NCI-H460 (cell line): ENCODE measurements around the gene RANBP3. TPM values are rescaled to one million over a fixed set of nuclear protein-coding genes. Genes with fewer than 3 reads are reported as not detected.
"Not testable (repeated sequence)": the region's sequence is repeated elsewhere in the genome, so short reads cannot be mapped to it uniquely, and the experiment has no call there.

Experiments
- DNase-seq: peaks from one replicate; pipeline ENCODE4 v3.0.0-alpha.2; 2016; ENCODE audit warnings: low read depth; ENCODE audit errors: extremely low read depth
- total RNA-seq: library from RNA; depleted of rRNA; stranded (reverse); fragments of >200 nt; shearing (Covaris generic); gene quantifications from 2 replicates; pipeline ENCODE4 v1.2.3, GENCODE V29; 2014

Gene RANBP3
- total RNA-seq, 1 experiment from 2014 or later, result 32.5 TPM

DNA sequence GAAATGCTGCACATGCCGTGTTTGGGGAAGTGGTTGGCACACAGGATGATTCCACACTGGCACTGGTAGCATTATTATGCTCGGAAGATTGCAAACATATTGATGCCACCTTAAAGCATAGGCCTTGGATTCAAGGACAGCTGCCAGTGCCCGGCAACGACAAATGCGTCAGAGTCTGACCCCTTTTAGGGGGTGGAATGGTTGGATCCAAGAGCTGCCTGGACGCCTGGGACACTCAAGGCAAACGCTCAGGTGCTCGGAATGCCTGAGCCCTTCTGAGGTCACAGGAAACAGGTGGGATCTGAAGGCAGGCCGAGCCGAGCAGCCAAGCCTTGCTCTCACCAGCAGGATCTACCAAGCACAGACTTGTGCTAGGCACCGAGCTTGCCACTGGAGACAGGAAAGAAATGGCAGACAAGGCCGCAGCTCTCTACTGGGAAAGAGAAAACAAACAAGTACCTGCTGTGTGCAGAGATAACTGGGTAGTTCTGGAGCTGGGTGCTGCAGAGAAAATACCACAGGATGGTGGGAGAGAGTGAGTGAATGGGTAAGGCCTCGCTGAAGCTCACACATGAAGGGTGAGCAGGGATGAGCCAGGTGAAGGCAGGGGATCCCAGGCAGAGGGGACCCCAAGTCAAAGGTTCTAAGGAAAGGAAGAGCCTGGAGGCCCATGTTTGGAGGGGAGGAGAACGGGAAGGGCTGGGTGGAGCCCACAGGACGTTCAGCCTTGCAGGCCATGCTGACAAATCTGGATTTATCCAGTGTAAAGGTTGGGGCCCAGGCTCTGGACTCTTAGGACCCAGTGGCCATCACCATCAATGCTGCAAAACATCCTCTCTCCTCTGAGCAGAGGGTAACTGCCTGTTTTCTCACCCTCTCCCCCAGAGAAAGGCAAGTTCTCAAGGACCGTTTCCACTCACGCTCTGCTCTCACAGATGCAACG is 9.2 kb downstream of the RANBP3 start:
- DNase-seq, result no peak

DNA sequence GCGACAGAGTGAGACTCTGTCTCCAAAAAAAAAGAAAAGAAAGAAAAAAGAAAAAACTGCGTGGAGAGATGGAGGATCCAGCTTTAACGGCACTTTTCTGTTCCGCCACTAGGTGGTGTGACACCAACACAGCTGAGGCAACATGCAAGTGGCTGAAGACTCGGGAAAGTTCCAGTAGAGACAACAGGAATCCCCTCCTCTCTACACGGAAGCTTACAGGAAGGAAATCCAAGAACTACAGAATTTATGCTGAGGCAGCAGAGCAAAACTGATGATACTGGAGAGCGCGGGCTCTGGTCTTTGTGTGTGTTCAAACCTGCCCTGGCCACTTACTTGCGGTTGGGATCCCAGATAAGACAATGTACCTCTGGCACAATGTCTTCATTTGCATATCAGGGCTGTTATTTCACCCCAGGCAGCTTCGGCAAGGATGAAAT is 9.9 kb downstream of the RANBP3 start:
- peak; percentile 40 for DNase-seq

GRCh38 chr19:5967571-5967970 is 10.4 kb downstream of the RANBP3 start:
- DNase-seq, result no peak

GRCh38 chr19:5966941-5967340 is 11.0 kb downstream of the RANBP3 start:
- DNase-seq, result no peak

DNA sequence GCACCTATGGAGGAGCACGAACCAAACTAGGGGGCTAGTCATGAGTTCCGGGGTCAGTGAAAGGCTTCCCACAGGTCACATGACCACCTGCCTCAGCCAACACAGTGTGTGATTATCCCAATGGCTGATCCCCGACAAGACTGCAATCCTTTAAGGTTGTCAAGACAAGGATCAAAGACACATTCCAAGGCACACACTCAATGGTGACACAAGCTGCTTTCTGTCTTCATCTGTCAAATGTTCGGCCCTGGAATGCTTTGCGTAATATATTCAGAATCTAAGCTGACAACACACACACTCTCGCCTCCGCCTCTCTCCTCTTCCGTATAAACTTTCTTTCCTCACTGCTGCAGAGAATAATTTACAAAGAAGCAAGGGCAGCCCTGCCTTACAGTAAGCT is 11.7 kb downstream of the RANBP3 start:
- no peak for DNase-seq

DNA sequence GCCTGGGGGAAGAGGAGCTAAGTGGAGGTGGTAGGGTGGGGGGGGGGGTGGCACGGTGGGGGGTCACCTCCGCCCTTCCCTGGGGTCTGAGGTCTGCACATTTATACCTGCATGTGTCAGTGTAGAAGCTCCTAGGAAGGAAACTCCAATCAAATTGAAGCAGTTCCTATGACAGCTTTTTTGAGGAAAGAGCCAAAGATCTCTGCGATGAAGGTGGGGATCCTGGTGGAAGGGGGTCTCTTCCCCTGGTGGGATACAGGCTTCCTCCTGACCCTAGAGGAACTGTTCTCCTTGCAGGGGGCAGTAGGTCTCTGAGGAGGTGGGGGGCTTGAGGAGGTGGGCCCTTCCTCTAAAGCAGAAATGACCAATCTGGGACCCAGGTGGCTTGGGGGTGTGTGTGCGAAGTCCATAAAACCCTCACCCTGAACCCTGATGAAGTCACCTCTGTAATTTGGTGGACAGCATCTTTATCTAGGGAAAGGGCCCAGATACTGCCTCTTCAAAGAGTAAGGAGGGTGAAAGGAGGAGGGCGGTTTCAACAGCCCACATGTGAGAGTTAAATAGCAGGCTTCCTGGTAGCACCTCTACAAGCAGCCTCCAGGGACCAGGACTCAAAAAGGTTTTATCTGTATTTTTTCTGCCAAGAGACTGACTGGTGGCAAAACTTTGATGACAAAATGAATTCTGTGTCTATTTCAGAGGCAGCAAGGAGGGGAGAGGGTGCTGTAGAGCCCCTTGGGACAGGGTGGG is 12.9 kb downstream of the RANBP3 start:
- DNase-seq, result no peak

- no peak for DNase-seq
Observed at GRCh38 chr19:5963855-5964254, 14.1 kb downstream of the RANBP3 start.

GRCh38 chr19:5963259-5963658 is 14.7 kb downstream of the RANBP3 start:
- not testable (repeated sequence) for DNase-seq

DNA sequence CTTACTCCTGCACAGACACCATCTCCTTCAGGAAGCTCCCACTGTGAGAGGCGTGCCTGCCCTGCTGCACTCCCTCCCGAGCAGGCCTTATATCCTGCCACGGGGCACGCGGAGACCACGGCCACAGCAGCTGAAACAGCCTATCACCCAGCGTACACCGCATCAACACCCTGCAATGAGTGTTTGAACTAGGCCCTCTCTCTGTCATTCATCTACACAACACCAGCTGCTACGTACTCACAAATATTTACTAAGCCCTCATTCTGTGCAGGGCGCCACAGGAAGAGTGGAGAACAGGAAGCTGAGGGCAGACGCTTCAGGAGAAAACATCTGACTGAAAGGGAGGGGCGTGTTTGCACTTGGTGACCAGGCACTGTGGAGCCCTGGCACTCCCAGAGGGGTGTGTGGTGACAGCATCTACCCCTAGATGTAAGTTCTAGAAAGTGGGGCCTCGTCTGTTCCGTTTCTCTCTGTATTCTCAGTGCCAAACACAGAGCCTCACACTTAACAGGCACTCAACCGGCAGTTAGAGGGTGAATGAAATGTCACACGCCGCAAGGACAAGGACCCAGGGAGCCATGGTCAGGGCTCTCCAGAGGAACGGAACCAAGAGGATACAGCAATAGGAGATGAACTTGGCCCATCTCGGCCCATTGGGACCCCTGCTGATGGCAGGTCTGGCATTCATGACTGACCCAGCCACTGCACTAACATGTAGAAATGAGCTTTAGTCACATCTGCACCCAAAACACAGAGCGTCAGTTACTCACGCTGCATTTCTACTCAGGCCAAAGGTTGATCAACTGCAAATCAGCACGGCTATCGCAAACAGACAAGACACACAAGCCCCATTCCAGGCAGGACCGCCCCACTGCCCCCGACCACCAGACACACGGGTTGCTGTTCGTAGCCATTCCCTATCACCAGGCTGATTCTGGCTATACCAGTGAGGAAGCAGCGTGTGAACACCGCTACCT is 15.7 kb downstream of the RANBP3 start:
- DNase-seq, result no peak

DNA sequence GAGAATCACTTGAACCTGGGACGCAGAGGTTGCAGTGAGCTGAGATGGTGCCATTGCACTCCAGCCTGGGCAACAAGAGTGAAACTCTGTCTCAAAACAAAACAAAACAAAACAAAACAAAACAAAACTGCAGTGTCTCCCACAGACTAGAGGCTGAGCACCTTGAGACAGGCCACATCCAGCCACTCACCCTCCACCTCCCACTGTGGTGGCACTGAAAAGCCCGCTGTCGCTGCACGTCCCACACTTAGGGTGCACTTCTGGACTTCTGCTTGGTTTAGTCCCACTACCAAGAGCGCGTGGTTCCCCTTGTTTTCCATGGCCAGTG is 16.3 kb downstream of the RANBP3 start:
- not testable (repeated sequence) for DNase-seq

DNA sequence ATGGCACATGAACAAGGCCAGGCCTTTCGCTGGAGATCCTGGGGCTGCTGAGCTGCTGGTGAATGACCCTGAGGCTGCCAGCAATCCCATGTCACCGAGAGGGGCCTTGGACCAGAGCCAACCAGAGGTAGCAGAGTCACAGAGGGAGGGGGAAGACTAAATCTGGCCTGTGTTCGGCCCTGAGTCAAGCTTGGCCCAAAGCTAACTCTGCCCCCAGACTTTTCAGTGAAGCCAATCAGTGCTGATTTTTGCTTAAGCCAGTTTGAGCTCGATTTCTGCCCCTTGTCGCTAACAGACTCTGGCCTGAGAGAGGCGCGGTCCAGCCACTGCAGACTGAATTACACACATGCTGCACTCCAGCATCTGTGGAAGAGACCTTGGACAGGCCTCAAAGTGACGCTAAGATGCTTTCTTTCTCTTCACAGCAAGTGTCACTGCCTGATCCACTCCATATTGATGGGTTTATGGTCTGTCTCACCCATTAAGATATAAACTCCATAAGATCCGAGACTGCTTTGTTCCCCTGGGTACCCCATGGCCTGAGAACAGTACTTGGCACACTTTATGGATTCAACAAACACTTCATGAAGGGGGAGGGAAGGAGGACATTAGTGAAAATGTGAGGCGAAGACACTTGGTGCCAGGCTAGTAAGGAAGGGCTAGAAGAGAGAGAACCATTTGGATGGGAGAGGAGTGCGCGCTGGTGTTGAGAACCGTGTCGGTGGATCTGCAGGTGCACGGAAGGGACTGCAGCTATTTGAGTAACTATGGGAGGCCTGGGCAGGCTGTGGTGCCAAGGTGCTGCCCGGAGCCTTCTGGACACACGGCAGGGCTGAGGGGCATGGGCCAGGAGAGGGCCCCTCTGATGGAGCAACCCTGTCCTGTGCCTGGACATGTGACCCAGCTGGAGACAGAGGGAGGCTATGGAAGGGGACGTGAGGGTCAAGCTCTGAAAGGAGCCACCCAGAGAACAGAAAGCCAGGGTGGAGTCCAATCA is 17.6 kb downstream of the RANBP3 start:
- DNase-seq, result no peak

DNA sequence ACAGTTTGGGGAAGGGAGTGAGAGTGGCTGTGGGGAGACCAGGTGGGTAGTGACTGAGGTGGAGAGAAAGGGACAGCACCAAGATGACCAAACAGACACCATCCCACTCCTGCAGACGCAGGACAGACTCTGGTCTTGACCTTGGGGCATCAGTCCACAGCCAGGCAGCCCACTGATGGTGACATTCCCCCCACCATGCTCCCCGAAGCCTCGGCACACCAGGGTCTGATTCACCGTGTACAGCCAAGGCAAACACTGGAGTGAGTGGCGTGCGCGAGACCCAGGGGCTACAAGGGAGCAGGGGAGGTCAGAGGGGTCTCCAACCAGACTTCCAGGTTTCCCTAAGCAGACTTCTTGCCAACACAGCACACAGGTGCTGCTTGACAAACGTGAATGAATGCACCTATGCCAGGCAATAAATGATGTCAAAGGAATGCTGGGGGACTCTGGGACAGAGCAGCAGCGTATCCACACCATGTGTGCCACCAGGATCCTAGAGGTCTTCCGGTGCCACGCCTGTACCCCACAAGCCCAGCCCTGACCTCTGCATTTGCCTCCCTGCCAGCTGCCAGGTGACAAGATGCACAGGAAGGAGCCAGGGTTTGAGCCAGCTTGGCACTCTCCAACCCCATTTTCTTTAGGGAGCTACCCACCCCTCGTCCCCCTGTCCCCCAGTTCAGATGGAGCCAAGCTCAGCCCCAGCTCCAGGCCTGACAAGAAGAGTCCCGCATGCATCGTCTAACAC is 18.5 kb downstream of the RANBP3 start:
- no peak for DNase-seq

DNA sequence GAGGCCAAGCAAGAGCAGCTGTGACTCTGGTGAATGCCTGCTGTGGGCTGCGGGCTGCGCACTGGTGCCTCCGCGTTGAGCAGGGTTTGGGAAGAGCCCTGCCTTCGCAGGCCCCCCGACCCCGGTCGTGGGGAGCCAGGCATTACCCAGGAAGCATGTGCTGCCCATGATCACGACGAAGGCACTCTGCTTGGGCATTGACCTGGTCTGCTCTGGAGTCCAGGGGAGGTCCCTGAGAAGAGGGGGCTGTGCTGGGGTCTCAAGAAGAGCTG is 19.2 kb downstream of the RANBP3 start:
- DNase-seq, result no peak

GRCh38 chr19:5958074-5958850 is 19.7 kb downstream of the RANBP3 start:
- DNase-seq, result no peak

DNA sequence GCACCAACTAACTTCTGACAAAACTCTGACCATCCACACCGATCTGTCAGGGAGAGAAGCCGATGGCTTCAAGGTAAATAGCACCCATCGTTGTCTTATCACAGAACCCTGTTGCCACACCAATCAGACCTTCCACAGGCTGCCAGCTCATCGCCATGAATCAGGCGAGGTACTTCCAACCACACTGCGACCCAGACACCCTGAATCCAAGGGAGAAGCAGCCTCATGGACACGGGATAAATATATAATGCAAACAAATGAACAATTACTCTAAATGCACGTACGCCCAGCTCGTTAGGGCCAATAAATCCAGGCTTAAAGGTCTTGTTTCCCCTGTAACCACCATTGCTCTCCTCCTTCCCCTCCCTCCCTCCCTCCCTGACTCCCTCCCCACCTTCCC is 20.8 kb downstream of the RANBP3 start:
- no peak for DNase-seq

GRCh38 chr19:5956728-5957127 is 21.2 kb downstream of the RANBP3 start:
- no peak for DNase-seq

GRCh38 chr19:5956323-5956722 is 21.6 kb downstream of the RANBP3 start:
- DNase-seq, result no peak

DNA sequence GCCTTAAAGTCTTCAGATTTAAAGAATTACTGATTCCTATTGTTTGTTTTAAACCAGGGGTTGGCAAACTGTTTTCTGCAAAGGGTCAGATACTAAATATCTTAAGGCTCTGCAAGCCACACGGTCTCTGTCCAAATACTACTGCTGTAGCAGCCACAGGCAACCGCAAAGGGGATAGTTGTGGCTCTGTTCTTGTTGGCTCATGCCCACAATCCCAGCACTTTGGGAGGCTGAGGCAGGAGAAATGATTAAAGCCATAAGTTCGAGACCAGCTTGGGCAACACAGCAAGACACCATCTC is 22.4 kb downstream of the RANBP3 start:
- no peak for DNase-seq
